Inferior parietal cortex (tissue), 1 donor: ENCODE data around the gene RDH5.
A peak's percentile ranks its signal among the peaks of the same experiment; 100 is the strongest.

Experiments used
- DNase-seq: peaks from one replicate; pipeline ENCODE4 v3.0.0-alpha.2; 2016; ENCODE audit errors: extremely low spot score

Gene RDH5

GRCh38 chr12:55728186-55728938, 8.2 kb downstream of the RDH5 start:
- DNase-seq = no peak

GRCh38 chr12:55728939-55729818, 9.0 kb downstream of the RDH5 start, which contains the start of gene CD63:
Gene CD63, minus strand, starts transcription at chr12:55729009. Its CDS starts 668 bp downstream, at chr12:55728341.
- DNase-seq = peak; percentile 92

GRCh38 chr12:55729819-55730818, 9.9 kb downstream of the RDH5 start:
- peak; percentile 62 for DNase-seq

- no peak for DNase-seq
Measured at GRCh38 chr12:55732288-55732687, 12.1 kb downstream of the RDH5 start.

- DNase-seq = no peak
Measured at GRCh38 chr12:55733021-55733555, 12.9 kb downstream of the RDH5 start.

- no peak for DNase-seq
Measured at GRCh38 chr12:55733858-55734257, 13.7 kb downstream of the RDH5 start.

GRCh38 chr12:55734595-55734994, 14.4 kb downstream of the RDH5 start:
- DNase-seq = no peak

- DNase-seq = no peak
Measured at GRCh38 chr12:55736076-55736475, 15.9 kb downstream of the RDH5 start.

GRCh38 chr12:55736780-55737580, 16.8 kb downstream of the RDH5 start:
- DNase-seq = peak; percentile 62

- no peak for DNase-seq
Measured at GRCh38 chr12:55737581-55738122, 17.5 kb downstream of the RDH5 start.

- DNase-seq = peak; percentile 100
Measured at GRCh38 chr12:55738123-55739024, 18.2 kb downstream of the RDH5 start.

- no peak for DNase-seq
Measured at GRCh38 chr12:55739025-55739378, 18.8 kb downstream of the RDH5 start.

- DNase-seq = no peak
Measured at GRCh38 chr12:55741931-55742680, 21.9 kb downstream of the RDH5 start.

GRCh38 chr12:55742719-55743405, 22.7 kb downstream of the RDH5 start, which contains the start of gene GDF11:
Gene GDF11, plus strand, starts transcription at chr12:55743122. Its CDS starts 195 bp downstream, at chr12:55743317.
- DNase-seq = peak; percentile 78

GRCh38 chr12:55743406-55744339, 23.5 kb downstream of the RDH5 start:
- no peak for DNase-seq

GRCh38 chr12:55744340-55745030, 24.3 kb downstream of the RDH5 start:
- no peak for DNase-seq
